Fibroblast of lung (primary cell): Measurements from ENCODE around the gene STAC.

Experiments
- EZH2 ChIP-seq: IDR thresholded peaks from 2 replicates; pipeline ENCODE4 v1.5.1; 2012; ENCODE audit warnings: low read length, control low read depth, mild to moderate bottlenecking; ENCODE audit errors: missing control alignments
- TF ChIP-seq, protein P1 (sequence below), 2 donors: IDR thresholded peaks in 1 of 2; conservative IDR thresholded peaks in 1 of 2; 1 replicate in 1 of 2; 2 replicates in 1 of 2; pipeline ENCODE4 v1.5.1; 2011 to 2012; ENCODE audit warnings: low read length in 2 of 2, control low read depth in 1 of 2, inconsistent platforms in 1 of 2, low read depth in 1 of 2, mild to moderate bottlenecking in 1 of 2

DNA sequence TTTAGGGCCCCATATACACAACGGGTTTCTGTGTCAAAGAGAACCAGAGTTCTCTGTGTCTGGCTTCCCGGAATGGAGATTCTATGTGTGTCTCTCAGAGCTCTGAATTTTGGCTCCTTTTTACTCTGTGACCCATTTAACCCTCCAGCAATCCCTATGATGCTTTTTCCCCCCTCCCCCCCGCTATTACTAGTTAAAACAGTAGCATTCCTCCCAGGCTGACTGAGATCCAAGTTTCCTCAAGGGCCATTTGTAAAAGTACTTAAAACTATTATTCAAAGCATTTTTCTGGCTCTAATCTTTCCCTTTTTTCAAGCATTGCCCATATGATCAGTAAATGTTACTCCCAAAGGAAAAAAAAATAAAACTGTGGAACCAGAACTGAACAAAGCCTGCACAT, 6.6 kb upstream of the STAC start:
- TF ChIP-seq, protein P1, sequence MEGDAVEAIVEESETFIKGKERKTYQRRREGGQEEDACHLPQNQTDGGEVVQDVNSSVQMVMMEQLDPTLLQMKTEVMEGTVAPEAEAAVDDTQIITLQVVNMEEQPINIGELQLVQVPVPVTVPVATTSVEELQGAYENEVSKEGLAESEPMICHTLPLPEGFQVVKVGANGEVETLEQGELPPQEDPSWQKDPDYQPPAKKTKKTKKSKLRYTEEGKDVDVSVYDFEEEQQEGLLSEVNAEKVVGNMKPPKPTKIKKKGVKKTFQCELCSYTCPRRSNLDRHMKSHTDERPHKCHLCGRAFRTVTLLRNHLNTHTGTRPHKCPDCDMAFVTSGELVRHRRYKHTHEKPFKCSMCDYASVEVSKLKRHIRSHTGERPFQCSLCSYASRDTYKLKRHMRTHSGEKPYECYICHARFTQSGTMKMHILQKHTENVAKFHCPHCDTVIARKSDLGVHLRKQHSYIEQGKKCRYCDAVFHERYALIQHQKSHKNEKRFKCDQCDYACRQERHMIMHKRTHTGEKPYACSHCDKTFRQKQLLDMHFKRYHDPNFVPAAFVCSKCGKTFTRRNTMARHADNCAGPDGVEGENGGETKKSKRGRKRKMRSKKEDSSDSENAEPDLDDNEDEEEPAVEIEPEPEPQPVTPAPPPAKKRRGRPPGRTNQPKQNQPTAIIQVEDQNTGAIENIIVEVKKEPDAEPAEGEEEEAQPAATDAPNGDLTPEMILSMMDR (conservative IDR thresholded peaks at IDR 0.05 in 1 of 2, IDR thresholded peaks at IDR 0.05 in 1 of 2; ENCODE audit: low read depth in 1 of 2, low read length in 2 of 2) = no peak
- no peak for TF ChIP-seq EZH2
